Activated effector memory CD4-positive, alpha-beta T cell treated with Interleukin-2 at 50 U/mL for 16 hours (primary cell): Measurements from ENCODE around the gene FOXL2NB.
A peak's percentile ranks its signal among the peaks of the same experiment; 100 is the strongest.
"Not testable (repeated sequence)": the region's sequence is repeated elsewhere in the genome, so short reads cannot be mapped to it uniquely, and the experiment has no call there.

Source experiments
- DNase-seq: peaks from one replicate; pipeline ENCODE4 v3.0.0-alpha.2; 2020

The FOXL2NB gene

GRCh38 chr3:138946663-138947494 lies at the start of gene FOXL2NB, which contains the start of gene FOXL2:
TSS of gene FOXL2NB (plus strand) at chr3:138947217. CDS start at chr3:138947365, 148 bp downstream.
TSS of gene FOXL2 (minus strand) at chr3:138947137. CDS start at chr3:138946722, 415 bp downstream.
- no peak for DNase-seq

- DNase-seq, result no peak
These were observed 48.7 kb upstream of the FOXL2NB start for GRCh38 chr3:138898301-138898700.

GRCh38 chr3:138898708-138899107 lies 48.3 kb upstream of the FOXL2NB start:
- DNase-seq, result no peak

- DNase-seq, result no peak
These were observed 47.5 kb upstream of the FOXL2NB start for GRCh38 chr3:138899351-138899991.

- no peak for DNase-seq
These were observed 45.5 kb upstream of the FOXL2NB start for GRCh38 chr3:138901567-138901966.

GRCh38 chr3:138902171-138902570 lies 44.8 kb upstream of the FOXL2NB start:
- no peak for DNase-seq

- DNase-seq, result no peak
These were observed 39.5 kb upstream of the FOXL2NB start for GRCh38 chr3:138907539-138907938.

GRCh38 chr3:138908846-138909245 lies 38.2 kb upstream of the FOXL2NB start:
- no peak for DNase-seq

- no peak for DNase-seq
These were observed 37.1 kb upstream of the FOXL2NB start for GRCh38 chr3:138909904-138910303.

GRCh38 chr3:138911621-138912020 lies 35.4 kb upstream of the FOXL2NB start:
- no peak for DNase-seq

- no peak for DNase-seq
These were observed 34.8 kb upstream of the FOXL2NB start for GRCh38 chr3:138912237-138912636.

GRCh38 chr3:138913766-138914165 lies 33.3 kb upstream of the FOXL2NB start:
- DNase-seq, result no peak

GRCh38 chr3:138914870-138915502 lies 32.0 kb upstream of the FOXL2NB start:
- DNase-seq, result no peak

GRCh38 chr3:138915503-138916498 lies 31.2 kb upstream of the FOXL2NB start:
- DNase-seq, result peak; percentile 65

GRCh38 chr3:138916824-138917223 lies 30.2 kb upstream of the FOXL2NB start:
- DNase-seq, result no peak

- DNase-seq, result no peak
These were observed 27.7 kb upstream of the FOXL2NB start for GRCh38 chr3:138919325-138919724.

GRCh38 chr3:138921316-138922292 lies 25.4 kb upstream of the FOXL2NB start:
- DNase-seq, result no peak

GRCh38 chr3:138922400-138922799 lies 24.6 kb upstream of the FOXL2NB start:
- not testable (repeated sequence) for DNase-seq

- peak; percentile 70 for DNase-seq
These were observed 23.5 kb upstream of the FOXL2NB start for GRCh38 chr3:138923531-138923994.

GRCh38 chr3:138928727-138929372 lies 18.2 kb upstream of the FOXL2NB start:
- no peak for DNase-seq
